GM21737 (cell line): ENCODE data around the gene IFI16.

Experiments used
- ATAC-seq: cut with Tn5 transposase; IDR thresholded peaks from one replicate; pipeline ENCODE4 v1.9.1; 2021; ENCODE audit warnings: mild to moderate bottlenecking, moderate library complexity; ENCODE audit not compliant: unreplicated experiment

IFI16 gene

DNA sequence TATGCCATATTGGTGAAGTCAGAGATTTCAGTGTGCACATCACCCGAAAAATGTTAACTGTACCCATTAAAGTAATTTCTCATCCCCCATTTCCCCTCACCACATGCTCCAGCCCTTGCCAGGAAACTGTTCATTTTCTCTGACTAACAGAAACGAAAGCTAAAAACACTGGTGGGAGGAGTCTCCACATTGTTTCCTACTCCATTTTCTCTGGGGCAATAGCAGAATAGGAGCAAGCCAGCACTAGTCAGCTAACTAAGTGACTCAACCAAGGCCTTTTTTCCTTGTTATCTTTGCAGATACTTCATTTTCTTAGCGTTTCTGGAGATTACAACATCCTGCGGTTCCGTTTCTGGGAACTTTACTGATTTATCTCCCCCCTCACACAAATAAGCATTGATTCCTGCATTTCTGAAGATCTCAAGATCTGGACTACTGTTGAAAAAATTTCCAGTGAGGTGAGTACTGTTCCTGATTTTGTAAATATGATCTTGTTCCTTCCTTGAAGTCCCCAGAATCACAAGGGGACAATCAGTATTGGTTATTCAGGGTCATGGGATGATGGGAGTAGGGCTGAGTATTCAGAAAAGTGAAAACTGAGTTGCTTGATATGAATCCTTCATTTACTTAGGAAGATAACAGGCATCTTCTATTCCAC lies at the start of gene IFI16:
TSS of gene IFI16 (plus strand) at position 204 of the 658 bp plus-strand sequence. CDS start 4,774 bp downstream, outside the sequence.
- peak; percentile 49 for ATAC-seq

DNA sequence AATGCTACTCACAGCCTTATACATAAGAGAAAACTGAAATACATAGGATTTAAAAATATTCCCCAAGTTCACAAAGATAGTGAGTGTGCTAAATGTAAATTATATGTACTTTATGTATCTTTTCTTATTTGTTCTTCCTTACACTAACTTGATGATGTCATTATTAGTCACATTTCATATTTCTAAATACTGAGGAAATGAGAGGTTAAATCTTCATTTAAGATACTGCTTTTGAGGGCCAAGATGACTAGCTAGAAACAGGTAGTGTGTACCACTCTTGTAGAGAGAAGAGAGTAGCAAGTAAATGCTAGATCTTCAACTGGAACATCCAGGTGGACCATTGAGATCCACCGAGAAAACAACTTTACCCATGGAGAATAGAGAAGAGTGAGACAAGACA lies 48.5 kb upstream of the IFI16 start:
- ATAC-seq: no peak

- ATAC-seq: no peak
These were observed 46.7 kb upstream of the IFI16 start for GRCh38 chr1:158962983-158963382.

- no peak for ATAC-seq
These were observed 40.5 kb upstream of the IFI16 start for GRCh38 chr1:158969166-158969565.

- no peak for ATAC-seq
These were observed 39.9 kb upstream of the IFI16 start for GRCh38 chr1:158969855-158970254.

GRCh38 chr1:158972841-158973240 lies 36.9 kb upstream of the IFI16 start:
- no peak for ATAC-seq

DNA sequence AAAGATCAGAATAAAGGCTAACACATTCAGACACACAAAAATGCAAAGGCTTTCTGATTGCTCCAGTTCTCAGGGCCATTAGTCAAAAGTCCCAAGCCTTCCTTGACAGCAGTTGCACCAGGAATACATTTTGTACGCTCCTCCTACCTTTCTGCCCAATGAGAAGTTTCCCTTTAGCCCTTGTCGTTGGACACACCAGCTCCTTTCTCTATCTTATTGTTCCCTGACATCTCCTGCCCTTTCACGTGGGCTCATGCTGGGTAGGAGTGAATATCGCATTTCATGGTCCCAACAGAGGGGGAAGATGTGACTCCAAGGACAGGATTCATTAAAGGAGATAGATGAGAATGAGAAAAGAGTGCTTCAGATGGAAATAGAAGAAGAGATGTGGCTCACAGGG lies 33.5 kb upstream of the IFI16 start:
- no peak for ATAC-seq

DNA sequence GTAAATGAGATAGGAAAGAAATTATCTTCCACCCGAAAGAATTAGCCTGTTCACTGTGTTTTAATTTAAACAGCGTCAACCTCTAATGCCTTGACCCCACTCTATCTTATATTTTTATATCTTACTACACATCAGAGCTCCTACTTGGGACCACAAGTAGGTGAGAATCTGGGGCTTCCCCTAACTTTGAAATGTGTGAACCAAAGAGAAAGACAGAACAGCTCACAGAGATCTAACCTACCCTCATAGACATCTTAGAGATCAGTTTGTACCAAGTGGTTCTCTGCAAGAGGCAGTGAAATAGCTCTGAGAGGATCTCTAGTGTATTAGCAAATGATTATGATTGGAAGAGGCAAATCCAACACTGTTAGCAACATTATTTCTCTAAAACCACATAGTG lies 31.0 kb upstream of the IFI16 start:
- no peak for ATAC-seq

- ATAC-seq: no peak
These were observed 30.5 kb upstream of the IFI16 start for GRCh38 chr1:158979229-158979628.

- no peak for ATAC-seq
These were observed 26.5 kb upstream of the IFI16 start for GRCh38 chr1:158983235-158983634.

- no peak for ATAC-seq
These were observed 25.3 kb upstream of the IFI16 start for GRCh38 chr1:158984386-158984785.

DNA sequence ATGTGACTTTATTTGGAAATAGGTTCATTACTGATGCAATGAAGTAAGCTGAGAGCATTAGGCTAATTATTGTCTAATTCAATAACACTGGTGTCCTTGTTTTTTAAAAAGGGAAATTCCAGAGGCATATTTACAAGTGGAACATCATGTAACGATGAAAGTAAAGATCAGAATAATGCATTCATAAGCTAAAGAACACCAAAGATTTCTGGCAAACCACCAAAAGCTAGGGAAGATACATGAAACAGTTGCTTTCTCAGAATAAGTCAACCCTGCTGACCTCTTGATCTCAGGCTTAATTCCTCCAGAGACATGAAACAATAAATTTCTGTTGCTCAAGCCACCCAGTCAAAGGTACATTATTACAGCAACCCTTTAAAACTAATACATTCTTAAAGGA lies 20.3 kb upstream of the IFI16 start:
- no peak for ATAC-seq

DNA sequence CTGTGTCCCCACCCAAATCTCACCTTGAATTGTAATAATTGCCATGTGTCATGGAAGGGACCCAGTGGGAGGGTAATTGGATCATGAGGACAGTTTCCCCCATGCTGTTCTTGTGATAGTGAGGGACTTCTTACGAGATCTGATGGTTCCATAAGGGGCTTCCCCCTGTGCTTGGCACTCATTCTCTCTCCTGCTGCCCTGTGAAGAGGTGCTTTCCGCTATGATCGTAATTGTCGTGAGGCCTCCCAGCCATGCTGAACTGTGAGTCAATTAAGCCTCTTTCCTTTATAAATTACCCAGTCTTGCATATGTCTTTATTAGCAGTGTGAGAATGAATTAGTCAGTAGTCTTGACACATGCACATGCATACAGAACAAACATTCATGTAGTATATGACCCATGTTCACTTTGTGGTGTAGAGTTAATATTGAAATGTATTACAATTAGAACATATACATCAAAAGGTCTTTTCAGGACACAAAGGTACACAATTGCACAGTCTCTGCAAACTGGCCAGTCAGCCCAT lies 16.9 kb upstream of the IFI16 start:
- ATAC-seq: no peak

DNA sequence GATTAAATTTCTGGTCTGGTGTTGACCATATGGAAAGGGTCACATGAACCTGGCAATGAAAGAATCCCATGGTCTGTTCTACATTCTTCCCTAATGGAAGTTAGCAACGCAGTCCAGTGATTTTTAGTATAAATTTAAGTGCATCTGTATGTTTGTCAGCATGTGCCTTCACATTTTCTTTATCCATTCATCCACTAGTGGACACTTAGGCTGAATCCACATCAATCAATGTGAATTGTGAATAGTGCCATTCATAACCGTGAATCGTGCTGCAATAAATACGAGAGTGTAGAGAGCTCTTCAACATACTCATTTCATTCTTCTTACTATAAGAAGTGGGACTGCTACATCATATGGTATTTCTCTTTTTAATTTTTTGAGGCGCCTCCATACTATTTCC lies 12.7 kb upstream of the IFI16 start:
- ATAC-seq: no peak

DNA sequence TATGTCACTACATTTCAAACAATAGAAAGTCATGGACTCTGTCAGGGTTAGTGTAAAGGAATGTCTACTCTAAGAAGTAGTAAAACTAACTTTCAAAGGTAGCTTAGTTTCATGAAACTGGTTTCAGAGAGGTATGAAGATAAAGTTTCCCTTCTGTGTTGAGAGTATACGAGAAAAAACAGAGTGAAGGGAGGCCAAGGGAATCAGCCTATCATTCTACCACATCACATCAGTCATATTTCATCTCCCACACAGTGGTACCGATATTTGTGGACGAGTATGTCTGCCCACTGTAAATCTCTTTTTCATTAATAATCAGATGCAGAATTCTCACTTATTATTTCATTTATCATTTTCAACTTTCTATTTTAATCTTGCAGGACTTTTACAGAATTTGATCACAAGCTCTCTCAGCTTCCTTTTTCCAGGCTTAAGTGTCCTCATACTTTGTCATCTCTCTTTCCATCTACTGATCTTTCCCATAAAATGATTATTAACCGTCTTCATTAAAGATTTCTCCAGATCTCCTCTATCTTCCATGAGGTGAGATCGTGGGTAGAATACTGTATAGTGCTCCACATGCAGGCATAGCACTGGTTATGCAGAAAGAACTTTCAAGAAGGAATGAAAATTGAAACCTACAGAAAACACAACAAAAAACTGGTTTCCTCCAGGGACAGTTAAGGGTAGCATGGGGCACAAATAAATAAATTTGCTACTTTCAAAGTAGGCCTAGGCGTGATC lies 11.5 kb upstream of the IFI16 start:
- ATAC-seq: no peak

DNA sequence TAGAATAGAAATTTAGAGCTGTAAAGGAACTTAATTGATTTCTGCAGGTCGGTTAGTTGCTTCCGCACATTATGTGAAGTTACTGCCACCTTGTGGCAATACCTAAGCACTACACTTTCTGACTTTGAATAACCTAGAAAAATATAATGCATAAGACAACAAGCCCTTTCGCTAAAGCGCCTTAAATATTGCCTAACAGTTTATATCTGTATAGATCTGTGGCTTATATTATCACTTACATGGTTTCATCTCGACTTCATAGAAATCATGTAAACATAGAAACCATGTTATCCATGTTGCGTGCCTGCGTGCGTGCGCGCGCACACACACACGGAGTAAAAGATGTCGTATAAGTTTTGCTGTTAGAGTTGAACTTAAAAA lies 10.9 kb upstream of the IFI16 start:
- no peak for ATAC-seq

DNA sequence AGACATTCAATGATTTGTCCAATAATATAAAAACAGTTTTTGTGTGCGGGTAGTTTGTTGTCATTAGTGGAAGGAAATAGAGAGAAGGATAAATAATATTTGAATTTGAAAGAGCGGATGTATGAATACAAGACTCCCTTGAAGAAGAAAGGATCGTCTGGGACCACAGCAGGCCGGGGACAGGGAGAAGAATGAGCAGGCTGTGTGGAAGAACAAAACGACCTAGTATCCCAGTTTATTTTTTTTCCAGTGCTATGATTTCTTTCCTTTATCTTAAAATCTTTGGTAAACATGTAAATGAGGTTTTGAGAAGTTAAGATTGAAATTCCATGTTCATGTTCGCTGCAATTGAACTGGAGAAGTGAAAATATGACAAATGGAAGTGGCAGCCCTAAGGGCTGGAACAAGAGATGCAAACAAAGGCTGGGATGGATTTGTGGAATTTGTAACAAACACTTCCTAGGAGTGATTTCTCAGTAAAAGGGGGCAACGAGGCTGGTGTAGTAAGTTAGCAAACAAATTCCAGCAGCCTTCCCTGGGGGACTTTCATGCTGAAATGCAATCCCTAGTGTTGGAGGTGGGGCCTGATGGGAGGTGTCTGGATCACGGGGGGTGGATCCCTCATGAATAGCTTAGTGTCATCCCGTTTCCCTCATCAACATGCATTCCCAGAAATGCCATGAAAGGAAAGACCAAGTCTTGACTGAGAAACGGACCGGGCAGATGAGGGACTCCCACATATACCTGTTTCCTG lies 10.2 kb upstream of the IFI16 start:
- no peak for ATAC-seq

- no peak for ATAC-seq
These were observed 9.7 kb upstream of the IFI16 start for GRCh38 chr1:159000070-159000409.

GRCh38 chr1:159000625-159001024 lies 9.1 kb upstream of the IFI16 start:
- ATAC-seq: no peak

GRCh38 chr1:159005161-159005560 lies 4.5 kb upstream of the IFI16 start:
- no peak for ATAC-seq

DNA sequence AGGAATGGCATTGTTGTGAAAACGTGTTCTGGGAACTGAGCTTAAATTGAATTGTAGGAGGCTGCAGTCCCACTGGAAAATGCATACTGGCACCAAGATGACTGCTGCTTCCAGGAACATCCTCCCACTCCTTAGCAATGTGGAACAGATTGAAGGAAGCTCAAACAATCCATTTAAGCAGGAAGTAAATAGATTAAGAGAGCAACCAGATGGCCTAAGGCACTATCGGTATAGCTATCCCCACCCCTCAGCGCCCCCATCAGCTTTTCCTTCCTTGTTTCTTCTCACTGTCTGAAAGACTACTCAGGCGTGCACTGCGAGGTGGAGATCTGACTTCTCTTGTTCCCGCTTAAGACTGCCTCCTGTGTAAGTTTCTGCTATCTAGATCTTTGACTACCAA lies 4.0 kb upstream of the IFI16 start:
- no peak for ATAC-seq
